PC-9 (cell line): ENCODE measurements around the gene OSBPL10. TPM values are rescaled to one million over a fixed set of nuclear protein-coding genes. Genes with fewer than 3 reads are reported as not detected.

Experiments used
- BruUV-seq: library from RNA; stranded (reverse); fragments of 400-500 nt; replicated peaks from 2 replicates; lab custom pipeline; 2021; lab: Mats Ljungman, UMichigan
- CTCF ChIA-PET: fragments of 300-600 bp; sonication (Branson Sonifier 250); formaldehyde crosslinking; loops from one replicate; lab custom pipeline; 2022; ENCODE audit warnings: antibody characterized with exemption; lab: Charles Lee
- POLR2A ChIA-PET: fragments of 300-600 bp; sonication (Branson Sonifier 250); formaldehyde crosslinking; loops from one replicate; lab custom pipeline; 2022; ENCODE audit warnings: antibody characterized with exemption; ENCODE audit not compliant: unreplicated experiment; lab: Charles Lee
- DNase-seq, 2 experiments: peaks; one replicate each; pipeline versions ENCODE4 v3.0.0 to v3.0.0-alpha.2; 2015 to 2022; ENCODE audit warnings: mixed read lengths in 1 of 2
- H2AFZ ChIP-seq: fragments of 200-600 bp; sonication (generic); 2 replicates; pipeline ENCODE4 v1.8.1; 2017; ENCODE audit warnings: antibody characterized with exemption
- H3F3A ChIP-seq: fragments of 200-600 bp; sonication (generic); 2 replicates; pipeline ENCODE4 v1.8.1; 2017; ENCODE audit warnings: antibody characterized with exemption, mild to moderate bottlenecking, low read depth; ENCODE audit not compliant: insufficient read depth
- H3K27ac ChIP-seq: fragments of 200-600 bp; sonication (generic); 2 replicates; pipeline ENCODE4 v1.6.1; 2016; ENCODE audit warnings: mixed run types
- H3K27me3 ChIP-seq: fragments of 200-600 bp; sonication (generic); 2 replicates; pipeline ENCODE4 v1.6.1; 2016; ENCODE audit warnings: low read depth, mixed run types; ENCODE audit not compliant: insufficient read depth
- H3K36me3 ChIP-seq: fragments of 200-600 bp; sonication (generic); 2 replicates; pipeline ENCODE4 v1.6.1; 2016; ENCODE audit warnings: low read depth, mixed run types
- H3K4me1 ChIP-seq: fragments of 200-600 bp; sonication (generic); replicated peaks from 2 replicates; pipeline ENCODE4 v1.6.1; 2016; ENCODE audit warnings: mixed run types; ENCODE audit not compliant: insufficient read depth
- H3K4me2 ChIP-seq: fragments of 200-600 bp; sonication (generic); 2 replicates; pipeline ENCODE4 v1.6.1; 2017; ENCODE audit warnings: mixed run types
- H3K4me3 ChIP-seq: fragments of 200-600 bp; sonication (generic); 2 replicates; pipeline ENCODE4 v1.6.1; 2016; ENCODE audit warnings: mixed run types
- H3K79me2 ChIP-seq: fragments of 200-600 bp; sonication (generic); 2 replicates; pipeline ENCODE4 v1.6.1; 2017; ENCODE audit warnings: low read depth, mixed run types
- H3K9me2 ChIP-seq: fragments of 200-600 bp; sonication (generic); 2 replicates; pipeline ENCODE4 v1.8.1; 2017; ENCODE audit warnings: mild to moderate bottlenecking; ENCODE audit not compliant: insufficient read depth
- H3K9me3 ChIP-seq: fragments of 200-600 bp; sonication (generic); 2 replicates; pipeline ENCODE4 v1.8.1; 2016; ENCODE audit warnings: low read depth; ENCODE audit not compliant: insufficient read depth
- H4K20me1 ChIP-seq: fragments of 200-600 bp; sonication (generic); 2 replicates; pipeline ENCODE4 v1.8.1; 2017; ENCODE audit not compliant: insufficient read depth
- CTCF ChIP-seq: fragments of 200-600 bp; sonication (generic); conservative IDR thresholded peaks from 2 replicates; pipeline ENCODE4 v1.6.1; 2017; ENCODE audit warnings: mixed run types, antibody characterized with exemption, mild to moderate bottlenecking, moderate library complexity
- EZH2 ChIP-seq: fragments of 200-600 bp; sonication (generic); IDR thresholded peaks from 2 replicates; pipeline ENCODE4 v1.8.0; 2017; ENCODE audit warnings: antibody characterized with exemption, low read depth
- intact Hi-C: fragments of 100-400 bp; cut with micrococcal nuclease; formaldehyde crosslinking; loops from one replicate; pipeline ENCODE4 v1.10.0; 2022; ENCODE audit not compliant: unreplicated experiment
- total RNA-seq: library from RNA; stranded (reverse); gene quantifications from 2 replicates; pipeline ENCODE4 v1.2.3, GENCODE V29; 2021

OSBPL10 gene
- total RNA-seq, 1 experiment from 2014 or later = 42.0 TPM

GRCh38 chr3:31750341-31750740, 230.7 kb downstream of the OSBPL10 start:
- no TSS peak for BruUV-seq
- intact Hi-C loops = no loop called here

GRCh38 chr3:31748933-31749295, 232.1 kb downstream of the OSBPL10 start:
- H3K27me3 ChIP-seq = no peaks in the 10 kb centered on the region
- POLR2A ChIA-PET = no interaction called here
- no TSS peak for BruUV-seq

More at GRCh38 chr3:31750341-31750740, 230.7 kb downstream of the OSBPL10 start:
- POLR2A ChIA-PET = no interaction called here
- Histone ChIP-seq H4K20me1 (no peaks in the 10 kb centered on the region), H3F3A (no peaks in the 10 kb centered on the region), H3K4me2 (no peak overlapping the region), H3K36me3 (no peaks in the 10 kb centered on the region), H3K4me3 (no peak overlapping the region), H2AFZ (no peak overlapping the region), H3K4me1 (no peaks in the 10 kb centered on the region), H3K27me3 (no peaks in the 10 kb centered on the region), H3K9me2 (no peaks in the 10 kb centered on the region), H3K79me2 (no peaks in the 10 kb centered on the region), H3K9me3 (no peaks in the 10 kb centered on the region), H3K27ac (no peak overlapping the region)
- CTCF ChIA-PET = no interaction called here
- TF ChIP-seq CTCF (no peak), EZH2 (no peak)
- DNase-seq = no peak

GRCh38 chr3:31748281-31748932, 232.7 kb downstream of the OSBPL10 start:
- Histone ChIP-seq H3K4me3 (no peak overlapping the region), H3K79me2 (no peaks in the 10 kb centered on the region), H3K27me3 (no peaks in the 10 kb centered on the region), H3K4me2 (no peak overlapping the region), H3F3A (no peaks in the 10 kb centered on the region), H3K9me3 (no peaks in the 10 kb centered on the region), H3K9me2 (no peaks in the 10 kb centered on the region), H3K36me3 (no peaks in the 10 kb centered on the region), H2AFZ (no peak overlapping the region), H4K20me1 (no peaks in the 10 kb centered on the region), H3K27ac (no peak overlapping the region), H3K4me1 (no peaks in the 10 kb centered on the region)
- CTCF ChIA-PET = interaction anchor here (0.7 kb wide), 1 partner anchor 597 kb away, joined by 9 read pairs; no protein-coding TSS in a partner anchor
- TF ChIP-seq EZH2 = no peak
- no peak for TF ChIP-seq CTCF
- POLR2A ChIA-PET = no interaction called here
- no peak for DNase-seq
- intact Hi-C loops = no loop called here
- no TSS peak for BruUV-seq

More at GRCh38 chr3:31748933-31749295, 232.1 kb downstream of the OSBPL10 start:
- Histone ChIP-seq H3K36me3 (no peaks in the 10 kb centered on the region), H3K9me2 (no peaks in the 10 kb centered on the region), H2AFZ (no peak overlapping the region), H3F3A (no peaks in the 10 kb centered on the region), H3K27ac (no peak overlapping the region), H3K4me1 (no peaks in the 10 kb centered on the region), H3K4me2 (no peak overlapping the region), H3K79me2 (no peaks in the 10 kb centered on the region), H3K4me3 (no peak overlapping the region), H3K9me3 (no peaks in the 10 kb centered on the region), H4K20me1 (no peaks in the 10 kb centered on the region)
- intact Hi-C loops = no loop called here
- TF ChIP-seq CTCF = no peak
- no peak for TF ChIP-seq EZH2
- CTCF ChIA-PET = interaction anchor here (0.7 kb wide), 1 partner anchor 598 kb away, joined by 9 read pairs; no protein-coding TSS in a partner anchor
- no peak for DNase-seq
